Stimulated activated CD4-positive, alpha-beta T cell treated with anti-CD3 and anti-CD28 coated beads, Interleukin-4, amount 100 ng/mL, for 4 hours (primary cell): Measurements from ENCODE around the gene SLC16A8.
"Not testable (repeated sequence)": the region's sequence is repeated elsewhere in the genome, so short reads cannot be mapped to it uniquely, and the experiment has no call there.

Experiments used
- DNase-seq, 2 experiments: peaks; one replicate each; pipeline ENCODE4 v3.0.0-alpha.2; 2020

Gene SLC16A8, protein sequence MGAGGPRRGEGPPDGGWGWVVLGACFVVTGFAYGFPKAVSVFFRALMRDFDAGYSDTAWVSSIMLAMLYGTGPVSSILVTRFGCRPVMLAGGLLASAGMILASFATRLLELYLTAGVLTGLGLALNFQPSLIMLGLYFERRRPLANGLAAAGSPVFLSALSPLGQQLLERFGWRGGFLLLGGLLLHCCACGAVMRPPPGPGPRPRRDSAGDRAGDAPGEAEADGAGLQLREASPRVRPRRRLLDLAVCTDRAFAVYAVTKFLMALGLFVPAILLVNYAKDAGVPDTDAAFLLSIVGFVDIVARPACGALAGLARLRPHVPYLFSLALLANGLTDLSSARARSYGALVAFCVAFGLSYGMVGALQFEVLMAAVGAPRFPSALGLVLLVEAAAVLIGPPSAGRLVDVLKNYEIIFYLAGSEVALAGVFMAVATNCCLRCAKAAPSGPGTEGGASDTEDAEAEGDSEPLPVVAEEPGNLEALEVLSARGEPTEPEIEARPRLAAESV

DNA sequence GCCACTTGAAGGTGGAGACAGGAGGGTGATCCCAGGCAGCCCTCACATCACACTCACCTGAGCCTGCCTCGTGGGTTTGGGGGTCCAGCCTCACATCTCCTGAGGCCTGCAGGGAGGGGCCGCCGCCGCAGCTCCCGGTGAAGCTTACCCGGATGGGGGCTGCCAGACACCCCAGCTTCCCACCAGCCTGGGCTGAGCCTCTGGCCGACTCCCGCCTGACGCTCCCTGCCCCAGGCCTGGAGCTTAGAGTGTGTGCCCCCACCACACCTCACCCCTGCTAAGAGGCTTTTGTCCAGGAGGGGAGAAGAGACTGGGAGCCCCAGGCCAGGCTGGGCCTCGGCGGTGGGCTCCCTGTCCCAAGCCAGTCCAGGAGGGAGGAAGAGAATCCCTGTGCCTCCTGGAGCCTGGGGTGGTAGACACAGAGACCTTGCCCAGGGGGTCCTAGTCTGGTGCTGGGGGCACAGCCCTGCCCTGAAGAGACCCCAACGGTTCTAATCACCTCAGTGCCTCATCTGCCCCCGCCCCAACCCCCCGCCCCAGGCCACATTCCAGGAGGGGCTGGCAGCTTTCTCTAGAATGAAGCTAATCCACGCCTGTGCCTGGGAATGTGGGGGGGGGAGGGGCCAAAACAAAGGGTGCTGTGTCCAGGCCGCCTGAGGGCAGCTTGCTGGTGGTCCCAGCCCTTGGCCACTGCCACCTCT is at the start of gene SLC16A8:
TSS of gene SLC16A8 (minus strand) at position 254 of the 701 bp plus-strand sequence. CDS start 1,311 bp downstream, outside the sequence.
- DNase-seq, result no peak

DNA sequence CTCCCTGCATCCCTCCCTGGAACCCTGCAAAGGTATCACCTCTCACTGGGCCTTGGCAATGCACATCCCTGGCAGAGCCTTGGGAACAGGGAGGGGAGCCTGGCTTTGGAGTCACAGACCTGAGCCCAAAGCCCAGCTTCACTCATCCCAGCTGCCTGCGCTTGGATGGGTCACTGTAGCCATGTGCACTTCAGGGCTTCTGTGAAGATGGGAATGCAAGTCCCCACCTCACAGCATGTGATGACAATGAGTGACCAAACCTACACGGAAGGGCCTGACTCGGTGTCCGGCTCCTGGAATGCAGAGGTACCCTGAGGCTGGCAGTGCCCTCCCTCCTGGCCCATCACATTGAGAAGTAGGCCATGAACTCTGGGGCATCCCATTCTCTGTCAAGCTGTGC is 49.3 kb upstream of the SLC16A8 start:
- DNase-seq, result no peak

DNA sequence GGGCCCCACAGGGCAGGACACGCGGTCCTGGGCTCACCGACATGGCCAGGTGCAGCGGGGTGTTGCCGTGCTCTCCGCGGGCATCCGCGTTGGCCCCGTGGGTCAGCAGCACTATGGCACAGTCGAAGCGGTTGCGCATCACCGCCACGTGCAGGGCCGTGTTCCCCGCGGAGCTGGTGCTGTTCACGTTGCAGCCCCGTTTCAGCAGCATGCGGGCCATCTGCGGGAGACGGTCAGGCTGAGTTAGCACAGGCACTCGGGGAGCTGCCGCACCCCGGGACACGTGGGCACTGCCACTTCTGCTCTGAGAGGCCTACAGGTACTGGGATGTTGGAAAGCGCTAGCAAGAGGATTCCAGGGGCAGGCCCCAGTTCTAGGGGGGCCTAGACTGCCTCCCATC is 48.8 kb upstream of the SLC16A8 start:
- DNase-seq, result no peak

DNA sequence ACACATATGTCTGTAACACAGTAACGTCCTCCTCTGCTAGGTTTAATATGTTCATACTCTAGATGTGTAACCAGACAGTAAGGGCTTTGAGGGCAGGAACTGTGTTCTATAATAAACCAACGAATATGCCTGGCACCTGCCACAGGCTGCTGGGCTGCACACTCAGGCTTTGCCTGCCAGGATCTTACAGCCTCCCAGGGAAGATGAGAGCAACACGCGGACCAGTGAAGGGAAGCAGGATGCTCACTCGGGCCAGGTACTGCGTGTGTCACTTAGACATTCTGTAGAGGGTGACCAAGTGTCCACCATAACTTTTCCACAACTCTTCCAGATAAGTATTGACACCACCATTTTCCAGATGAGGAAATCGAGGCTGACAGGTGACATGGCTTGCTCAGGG is 48.2 kb upstream of the SLC16A8 start:
- DNase-seq, result no peak

DNA sequence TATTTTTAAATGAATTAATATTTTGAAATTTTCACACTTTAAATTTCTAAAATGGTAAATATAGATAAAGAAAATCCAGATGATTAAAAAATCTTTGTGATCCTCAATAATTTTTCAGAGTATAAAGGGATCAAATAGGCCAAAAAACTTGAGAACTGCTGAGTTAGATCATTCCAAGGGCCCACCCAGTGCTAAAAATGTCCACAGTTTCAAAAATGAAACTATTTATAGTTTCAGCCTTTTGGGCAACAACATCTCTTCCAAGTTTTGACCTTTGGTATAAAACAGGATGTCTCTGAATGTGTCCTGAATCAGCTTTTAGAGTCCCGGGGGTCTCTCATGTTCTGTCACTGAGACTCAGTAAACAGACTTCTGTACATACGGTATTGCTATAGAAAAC is 47.4 kb upstream of the SLC16A8 start:
- no peak for DNase-seq

DNA sequence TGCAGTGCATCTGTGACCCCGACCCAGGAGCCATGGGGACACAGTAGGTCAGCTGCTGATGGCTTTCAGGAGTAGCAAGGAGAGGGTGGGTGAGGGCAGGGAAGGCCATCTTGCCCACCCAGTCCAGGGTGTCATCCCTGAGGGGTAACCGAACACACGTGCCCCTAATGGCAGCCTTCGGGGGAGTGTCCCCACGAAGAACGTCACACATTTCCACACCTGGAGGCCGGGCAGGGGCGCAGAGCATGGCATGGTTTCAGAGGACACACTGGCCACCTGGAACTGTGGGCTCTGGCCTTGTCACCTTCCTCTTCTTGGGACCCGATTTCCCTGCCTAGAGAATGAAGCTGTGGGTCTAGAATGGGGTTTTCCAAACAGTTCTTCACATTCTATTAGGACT is 45.9 kb upstream of the SLC16A8 start:
- DNase-seq, result no peak

DNA sequence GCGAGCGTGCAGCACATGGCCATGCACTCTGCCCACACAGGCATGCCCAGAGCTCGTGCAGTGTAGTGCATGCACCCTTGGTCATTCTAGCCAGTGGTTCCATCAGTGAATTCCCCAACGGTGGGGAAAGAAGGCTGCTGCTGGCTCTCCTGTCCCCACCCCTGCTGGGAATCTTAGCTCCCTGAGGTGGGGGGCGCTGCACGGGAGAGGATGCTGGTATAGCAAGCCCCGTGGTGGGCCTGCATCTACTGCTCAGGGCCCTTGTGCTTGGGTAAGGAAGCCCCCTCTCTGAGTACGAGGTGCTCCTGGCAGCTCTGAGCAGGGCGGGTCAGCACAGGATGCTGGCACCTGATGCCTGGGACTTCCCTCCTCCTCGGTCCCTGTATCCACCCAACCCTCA is 45.0 kb upstream of the SLC16A8 start:
- no peak for DNase-seq

DNA sequence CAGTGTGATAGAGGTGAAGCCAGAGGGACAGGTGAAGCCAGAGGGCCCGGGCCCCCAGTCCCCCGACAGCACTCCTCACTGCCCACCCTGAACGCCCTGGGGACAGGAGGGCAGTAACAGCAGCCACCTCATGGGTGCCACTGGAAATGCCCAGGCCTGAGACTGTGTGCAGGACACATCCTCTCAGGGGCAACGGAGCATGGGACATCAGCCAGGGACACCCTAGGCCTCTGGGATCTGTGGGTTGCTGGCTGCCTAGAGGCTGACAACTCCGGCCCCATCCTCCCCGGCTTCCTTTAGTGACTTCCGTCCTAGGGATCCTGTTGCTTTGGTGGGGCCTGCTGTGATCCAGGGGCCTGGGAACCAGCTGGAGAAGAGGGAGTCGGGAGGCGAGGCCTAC is 43.9 kb upstream of the SLC16A8 start:
- no peak for DNase-seq

DNA sequence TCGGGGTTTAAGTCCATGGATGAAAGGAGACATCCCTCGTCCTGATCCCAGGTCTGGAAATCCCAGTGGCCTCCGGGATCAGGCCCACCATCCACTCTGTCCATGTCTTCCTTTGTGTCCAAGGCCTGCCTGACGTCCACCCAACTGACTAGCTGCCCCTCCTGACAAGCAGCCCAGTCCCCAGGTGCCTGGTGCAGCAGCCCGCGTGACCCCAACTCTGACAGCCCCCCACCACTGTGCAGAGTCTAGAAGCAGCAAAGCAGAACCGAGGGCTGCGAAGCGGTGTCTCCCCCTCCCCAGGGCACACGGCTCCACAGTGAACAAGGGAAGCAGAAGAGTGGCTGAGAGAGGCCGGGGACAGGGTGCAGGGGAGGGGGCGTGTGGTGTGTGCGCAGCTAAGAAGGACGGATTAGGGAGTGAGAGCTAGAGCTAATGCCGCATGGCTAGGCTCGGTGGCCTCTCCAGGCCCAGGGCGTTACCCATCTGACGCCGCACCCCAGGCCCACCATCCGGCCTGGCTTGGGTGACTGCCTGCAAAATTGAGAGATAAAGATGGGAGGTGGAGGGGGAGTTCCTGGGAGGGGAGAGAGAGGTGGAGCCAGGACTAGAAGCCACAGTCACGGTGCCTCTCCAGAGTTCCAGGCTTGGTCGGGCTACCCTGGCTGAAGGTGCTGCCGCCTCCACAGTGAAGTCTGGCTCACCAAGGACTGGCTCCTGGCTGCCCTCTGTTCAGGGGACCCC is 43.1 kb upstream of the SLC16A8 start:
- DNase-seq, result no peak

DNA sequence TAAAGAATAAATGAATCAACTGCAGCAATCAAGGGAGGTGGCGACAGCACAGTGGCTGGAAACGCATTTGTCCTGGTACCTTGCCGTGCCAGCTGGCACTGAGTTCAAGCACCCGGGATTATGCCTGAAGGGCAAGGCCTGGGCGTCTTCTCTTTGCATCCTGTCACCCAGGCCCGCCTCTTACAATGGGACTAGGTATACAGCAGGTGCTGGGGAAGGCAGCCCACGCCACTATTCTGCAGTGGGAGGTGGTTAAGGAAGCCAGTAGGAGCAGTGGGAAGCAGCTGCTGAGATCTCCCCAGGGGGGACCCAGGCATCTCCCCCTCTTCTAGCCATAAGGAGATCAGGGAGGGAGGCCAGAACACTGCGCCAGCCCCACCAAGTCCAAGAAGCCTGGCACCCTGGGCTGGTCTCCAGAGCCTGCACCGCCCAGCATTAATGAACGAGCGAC is 41.8 kb upstream of the SLC16A8 start:
- no peak for DNase-seq

DNA sequence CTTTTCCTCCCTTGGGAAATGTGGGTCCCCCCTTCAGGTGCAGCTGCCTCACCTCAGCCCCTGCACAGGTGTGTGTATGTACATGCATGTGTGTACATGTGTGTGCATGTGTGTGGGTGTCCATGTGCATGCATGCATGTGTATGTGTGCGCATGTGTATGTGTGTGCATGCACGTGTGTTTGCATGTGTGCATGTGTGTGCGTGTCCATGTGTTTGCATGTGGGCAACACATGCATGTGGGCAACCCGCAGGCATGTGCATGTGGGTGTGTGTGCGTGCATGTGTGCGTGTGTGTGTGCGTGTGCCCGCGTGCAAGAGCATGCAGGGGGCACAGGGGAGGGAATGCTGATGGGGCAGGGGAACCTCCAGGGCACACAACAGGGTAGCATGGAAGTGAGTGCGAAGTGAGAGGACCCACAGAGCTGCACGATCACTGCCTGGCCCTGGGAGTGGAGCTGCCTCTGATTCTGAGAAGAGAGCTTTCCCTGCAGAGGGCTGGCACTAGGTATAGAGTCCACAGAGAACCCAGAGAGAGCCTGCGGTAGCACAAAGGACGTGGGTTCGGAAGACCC is 41.1 kb upstream of the SLC16A8 start:
- no peak for DNase-seq

DNA sequence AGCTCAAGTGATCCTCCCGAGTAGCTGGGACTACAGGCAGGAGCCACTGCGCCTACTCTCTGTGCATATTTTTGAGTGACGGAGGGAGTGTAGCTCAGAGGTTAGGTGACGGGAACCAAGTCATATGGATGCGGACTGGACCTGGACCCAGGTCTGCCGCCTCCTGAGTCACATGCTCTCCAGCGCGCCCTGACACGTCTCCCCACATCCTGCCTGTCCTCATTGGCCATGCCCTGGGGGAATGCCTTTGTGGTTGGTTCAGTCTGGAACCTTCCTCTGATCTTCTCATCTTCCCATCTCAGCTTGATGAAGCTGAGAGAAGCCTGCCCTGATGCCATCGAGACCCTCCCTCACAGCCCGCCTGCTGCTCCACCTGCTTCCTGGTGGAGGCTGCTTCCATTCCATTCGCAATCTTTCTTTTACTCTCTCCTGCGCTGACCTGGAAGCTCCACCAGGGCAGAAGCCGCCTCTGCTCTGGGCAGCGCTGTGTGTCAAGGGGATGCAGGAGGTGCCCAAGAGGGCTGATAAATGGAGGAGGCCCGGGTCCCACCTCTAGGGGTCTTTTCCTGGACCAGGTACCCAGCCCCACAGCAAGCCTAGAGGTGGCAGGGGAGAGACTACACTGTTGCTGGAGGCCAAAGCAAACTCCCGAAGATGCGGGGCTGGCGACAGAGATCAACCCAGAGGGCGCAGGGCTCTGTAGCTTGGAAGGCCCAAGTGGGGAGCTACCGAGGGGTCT is 40.4 kb upstream of the SLC16A8 start:
- DNase-seq, result no peak

DNA sequence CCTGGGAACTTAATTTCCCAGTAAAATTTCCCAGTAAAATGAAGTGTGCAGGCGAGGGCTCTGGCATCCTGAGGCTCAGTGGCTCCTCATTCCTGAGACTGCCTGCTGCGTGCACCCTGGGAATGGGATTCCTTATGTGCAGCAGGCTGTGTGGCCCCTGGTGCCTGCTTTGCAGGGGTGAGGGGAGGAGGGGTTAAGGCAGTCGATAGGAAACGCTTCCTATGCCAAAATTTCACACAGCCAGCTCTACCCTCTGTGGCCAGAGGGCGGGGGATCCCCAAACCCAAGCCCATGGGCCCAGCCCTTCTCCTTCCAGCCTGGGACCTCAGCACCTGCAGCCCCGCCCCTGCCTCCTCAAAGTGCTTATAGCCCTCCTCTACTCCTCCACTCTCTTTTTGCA is 38.6 kb upstream of the SLC16A8 start:
- no peak for DNase-seq

DNA sequence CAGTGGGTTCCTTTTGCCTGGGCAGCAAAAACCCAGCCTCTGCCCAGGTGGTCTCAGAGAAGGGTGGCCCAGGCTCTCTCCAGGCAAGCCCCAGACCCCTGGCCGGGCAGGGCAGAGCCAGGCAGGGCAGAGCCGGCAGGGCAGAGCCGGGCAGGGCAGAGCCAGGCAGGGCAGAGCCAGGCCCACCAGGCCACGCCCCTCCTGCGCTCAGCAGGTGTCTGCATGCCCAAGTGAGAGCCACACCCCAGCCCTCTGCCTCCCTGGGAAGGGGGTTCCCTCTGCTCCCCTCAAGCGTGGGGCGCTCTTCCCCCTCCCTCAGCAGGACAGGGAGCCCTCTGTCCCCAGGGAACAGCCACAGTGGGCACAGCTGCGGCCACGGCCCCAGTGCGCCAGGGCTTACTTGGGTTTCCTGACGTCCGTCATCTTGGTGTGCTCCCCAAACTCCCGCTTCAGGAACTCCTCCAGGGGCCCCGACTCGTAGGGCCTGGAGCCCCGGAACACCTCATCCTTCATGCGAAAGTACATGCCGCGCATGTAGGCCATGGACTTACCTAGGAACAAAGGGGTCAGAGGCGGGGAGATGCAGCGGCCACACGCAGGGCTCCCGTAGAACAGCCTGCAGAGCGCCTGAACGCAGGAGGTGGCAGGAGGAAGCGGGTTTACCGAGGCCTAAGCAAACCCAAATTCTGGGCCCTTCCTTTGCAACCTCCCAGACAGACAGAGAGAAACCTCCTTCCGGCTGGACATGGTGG is 36.6 kb upstream of the SLC16A8 start:
- no peak for DNase-seq

DNA sequence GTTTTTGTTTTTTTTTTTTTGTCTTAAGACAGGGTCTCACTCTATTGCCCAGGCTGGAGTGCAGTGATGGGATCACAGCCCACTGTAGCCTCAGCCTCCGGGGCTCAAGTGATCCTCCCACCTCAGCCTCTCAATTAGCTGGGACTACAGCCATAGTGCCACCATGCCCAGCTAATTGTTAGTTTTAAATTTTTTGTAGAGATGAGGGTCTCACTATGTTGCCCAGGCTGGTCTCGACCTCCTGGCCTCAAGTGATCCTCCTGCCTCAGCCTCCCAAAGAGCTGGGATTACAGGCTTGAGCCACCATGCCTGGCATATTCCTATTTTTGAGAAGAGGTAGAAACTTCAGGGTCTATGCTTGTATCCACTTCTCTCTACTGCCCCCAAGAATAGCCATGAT is 34.8 kb upstream of the SLC16A8 start:
- not testable (repeated sequence) for DNase-seq

DNA sequence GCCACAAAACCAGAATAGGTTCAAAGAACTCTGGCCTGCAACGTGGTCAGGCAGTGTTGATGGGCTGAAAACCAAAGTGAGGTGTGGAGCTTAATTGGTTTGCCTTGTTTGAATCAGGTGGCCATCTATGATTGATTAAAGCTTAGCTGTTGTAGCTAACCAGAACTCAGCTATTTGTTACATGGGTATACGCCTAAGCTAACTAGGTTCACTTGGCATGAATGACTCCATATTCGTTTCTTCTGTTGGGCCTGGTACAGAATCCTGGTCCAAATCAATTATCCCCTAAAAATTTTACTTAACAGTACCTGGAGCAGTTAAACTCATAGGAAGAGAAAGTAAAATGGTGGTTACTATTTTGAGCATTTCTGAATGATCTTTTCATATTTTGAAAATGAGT is 34.2 kb upstream of the SLC16A8 start:
- no peak for DNase-seq

DNA sequence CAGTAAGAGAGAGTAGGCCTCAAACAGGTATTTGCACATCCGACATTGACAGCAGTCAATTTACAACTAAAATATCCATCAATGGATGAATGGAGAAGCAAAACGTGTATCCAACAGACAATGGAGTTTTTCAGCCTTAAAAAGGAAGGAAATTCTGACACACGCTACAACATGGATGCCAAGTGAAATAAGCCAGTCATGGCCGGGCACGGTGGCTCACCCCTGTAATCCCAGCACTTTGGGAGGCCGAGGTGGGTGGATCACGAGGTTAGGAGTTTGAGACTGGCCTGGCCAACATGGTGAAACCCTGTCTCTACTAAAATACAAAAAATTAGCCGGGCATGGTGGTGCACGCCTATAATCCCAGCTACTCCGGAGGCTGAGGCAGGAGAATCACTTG is 33.6 kb upstream of the SLC16A8 start:
- DNase-seq, result not testable (repeated sequence)

DNA sequence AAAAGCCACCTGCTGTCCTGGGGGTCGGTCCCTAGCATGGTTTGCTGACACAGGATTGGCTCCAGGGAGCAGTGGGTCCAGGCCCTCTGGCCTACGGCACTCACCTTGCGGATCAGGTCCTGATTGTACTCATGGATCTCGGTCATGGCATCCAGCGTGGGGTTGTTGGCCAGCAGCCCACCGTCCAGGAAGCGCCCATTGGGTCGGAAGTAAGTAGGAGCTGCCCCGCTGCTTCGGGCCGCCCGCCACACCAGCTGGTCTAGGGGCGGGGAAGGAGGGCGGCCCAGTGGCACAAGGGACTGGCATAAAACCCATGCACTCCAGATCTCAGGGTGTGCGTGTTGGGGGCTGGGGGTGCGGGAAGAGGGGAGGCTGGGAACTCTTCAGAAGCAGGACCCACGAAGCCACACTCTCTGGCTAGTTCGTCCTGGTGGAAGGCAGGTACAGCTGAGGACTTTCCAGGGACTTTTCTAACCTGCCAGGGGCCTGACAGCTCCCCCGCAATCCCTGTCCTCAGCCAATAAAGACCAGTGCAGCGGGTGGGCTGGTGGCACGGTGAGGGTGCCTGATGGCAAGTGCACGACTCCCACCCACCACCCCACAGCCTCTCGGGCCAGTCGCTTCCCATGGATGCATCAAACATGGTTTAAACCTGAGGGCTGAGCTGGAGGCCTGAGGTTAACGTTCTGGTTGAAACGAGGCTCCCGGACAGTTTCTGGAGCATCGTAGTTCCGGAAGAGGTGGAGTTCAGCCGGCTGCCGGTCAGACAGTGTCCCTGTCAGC is 31.6 kb upstream of the SLC16A8 start:
- DNase-seq, result no peak

DNA sequence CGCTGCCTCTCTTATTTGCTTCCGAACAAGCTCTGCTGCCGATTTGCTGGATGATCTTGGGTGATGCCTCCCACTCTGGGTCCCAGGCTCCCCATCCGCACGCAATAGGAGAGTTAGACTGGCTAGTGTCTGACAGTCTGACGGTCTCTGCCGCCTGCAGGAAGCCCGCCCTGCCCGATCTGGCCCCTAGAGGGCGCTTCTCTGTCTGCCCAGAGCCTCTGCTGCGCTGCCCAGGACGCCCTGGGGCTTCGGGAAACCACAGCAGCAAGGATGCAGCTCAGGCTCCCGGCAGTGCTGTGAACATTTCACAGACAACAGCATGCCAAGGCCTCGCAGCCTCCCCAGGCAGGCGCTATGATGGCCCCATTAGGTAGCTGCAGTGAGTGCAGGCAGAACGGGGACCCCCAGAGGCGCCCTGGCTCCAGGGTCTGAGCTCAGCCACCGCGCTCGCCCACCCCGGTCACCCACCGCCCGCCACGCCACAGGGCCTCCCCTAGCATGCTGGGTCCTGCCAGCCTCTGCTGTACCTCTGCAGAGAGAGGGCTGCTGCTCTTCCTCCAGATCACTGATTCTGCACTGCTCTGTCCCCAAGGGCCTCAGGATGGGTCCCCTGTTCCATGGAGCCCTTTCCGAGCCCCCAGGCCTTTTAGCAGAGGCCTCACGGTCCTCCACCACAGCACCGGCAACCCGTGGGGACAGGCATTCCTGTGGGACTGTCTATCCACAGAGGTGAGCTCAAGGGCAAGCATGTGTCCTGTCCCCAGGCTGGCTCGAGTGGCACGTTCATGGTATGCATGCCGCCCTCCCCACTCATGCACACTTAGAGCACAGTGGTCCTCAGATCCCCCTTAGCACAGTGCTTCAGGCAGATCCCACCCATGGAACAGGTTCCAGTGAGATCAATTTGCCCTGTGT is 30.8 kb upstream of the SLC16A8 start:
- DNase-seq, result peak; percentile 55 to 75

DNA sequence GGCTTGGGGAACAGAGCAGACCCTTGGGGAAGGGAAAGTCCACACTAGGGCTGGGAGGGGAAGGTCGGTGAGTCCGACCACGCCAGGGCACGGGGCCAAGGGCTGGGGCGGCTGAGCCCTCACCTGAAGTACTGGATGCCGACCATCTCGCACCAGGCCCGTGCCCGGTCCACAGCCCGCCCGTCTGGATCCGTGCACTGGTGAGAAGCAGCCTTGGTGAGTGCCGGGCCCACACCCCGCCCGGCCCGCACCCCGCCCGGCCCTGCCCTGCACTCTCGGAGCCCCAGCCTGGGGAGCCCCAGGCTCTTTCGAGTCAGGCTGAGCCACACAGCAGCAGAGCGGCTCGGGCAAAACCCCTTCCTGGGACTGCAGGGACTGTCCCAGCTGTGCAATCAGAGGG is 28.4 kb upstream of the SLC16A8 start:
- no peak for DNase-seq
